KMS-11 (cell line): ENCODE data around the gene TCTN2.

Source experiments
- H2AFZ ChIP-seq: fragments of 200-600 bp; sonication (generic); 2 replicates; pipeline ENCODE4 v1.6.1; 2016; ENCODE audit warnings: antibody characterized with exemption, mixed run types, low read depth
- H3K27ac ChIP-seq: fragments of 200-600 bp; sonication (generic); 2 replicates; pipeline ENCODE4 v1.6.1; 2016; ENCODE audit warnings: mild to moderate bottlenecking, mixed run types
- H3K27me3 ChIP-seq: fragments of 200-600 bp; sonication (generic); 2 replicates; pipeline ENCODE4 v1.6.1; 2017; ENCODE audit warnings: mild to moderate bottlenecking, low read depth, mixed run types, moderate library complexity; ENCODE audit not compliant: insufficient read depth
- H3K36me3 ChIP-seq: fragments of 200-600 bp; sonication (generic); 2 replicates; pipeline ENCODE4 v1.6.1; 2017; ENCODE audit warnings: mild to moderate bottlenecking, mixed run types; ENCODE audit not compliant: insufficient read depth
- H3K4me1 ChIP-seq: fragments of 200-600 bp; sonication (generic); 2 replicates; pipeline ENCODE4 v1.6.1; 2016; ENCODE audit warnings: mild to moderate bottlenecking, low read depth, mixed run types; ENCODE audit not compliant: poor library complexity, severe bottlenecking
- H3K4me2 ChIP-seq: fragments of 200-600 bp; sonication (generic); 2 replicates; pipeline ENCODE4 v1.7.0; 2016; ENCODE audit warnings: mild to moderate bottlenecking, mixed run types
- H3K4me3 ChIP-seq: fragments of 200-600 bp; sonication (generic); IDR thresholded peaks from 2 replicates; pipeline ENCODE4 v1.6.1; 2017; ENCODE audit warnings: low read depth, low read length, mixed read lengths; ENCODE audit not compliant: insufficient read depth
- H3K79me2 ChIP-seq: fragments of 200-600 bp; sonication (generic); 2 replicates; pipeline ENCODE4 v1.6.1; 2016; ENCODE audit warnings: low read depth, mixed run types; ENCODE audit not compliant: insufficient read depth
- H3K9ac ChIP-seq: fragments of 200-600 bp; sonication (generic); 2 replicates; pipeline ENCODE4 v1.6.1; 2016; ENCODE audit warnings: mild to moderate bottlenecking, mixed run types
- H4K20me1 ChIP-seq: fragments of 200-600 bp; sonication (generic); 2 replicates; pipeline ENCODE4 v1.6.1; 2016; ENCODE audit warnings: mild to moderate bottlenecking, mixed run types; ENCODE audit not compliant: insufficient read depth
- CTCF ChIP-seq: fragments of 200-600 bp; sonication (generic); conservative IDR thresholded peaks from 2 replicates; pipeline ENCODE4 v1.6.1; 2017; ENCODE audit warnings: low read depth, mild to moderate bottlenecking, antibody characterized with exemption, low read length, moderate library complexity, mixed read lengths

The TCTN2 gene

DNA sequence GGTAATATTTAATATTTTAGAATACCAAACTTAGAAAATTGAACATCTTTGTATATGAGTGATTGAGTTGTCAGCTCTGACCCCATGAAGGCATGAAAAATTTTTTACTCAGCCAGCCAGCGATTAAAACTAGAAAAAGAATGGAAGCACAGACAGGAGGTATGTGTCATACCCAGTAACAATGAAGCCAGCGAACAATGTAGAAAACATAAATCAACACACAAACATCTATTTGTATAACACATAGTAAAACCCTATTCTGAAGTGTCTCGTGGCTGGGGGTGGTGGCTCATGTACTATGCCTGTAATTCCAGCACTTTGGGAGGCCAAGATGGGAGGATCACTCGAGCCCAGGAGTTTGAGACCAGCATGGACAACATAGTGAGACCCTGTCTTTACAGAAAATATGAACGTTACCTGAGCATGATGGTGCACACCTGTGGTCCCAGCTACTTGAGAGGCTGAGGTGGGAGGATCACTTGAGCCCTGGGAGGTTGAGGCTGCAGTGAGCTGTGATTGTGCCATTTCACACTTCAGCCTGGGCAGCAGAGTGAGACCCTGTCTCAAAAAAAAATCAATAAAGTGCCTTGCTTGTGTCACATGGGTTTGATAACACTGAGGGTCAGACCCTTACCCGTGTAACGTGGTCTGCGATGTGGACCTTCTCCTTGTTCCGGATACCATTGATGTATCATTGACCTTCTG lies 5.9 kb downstream of the TCTN2 start:
- Histone ChIP-seq H3K4me1 (no peaks in the 10 kb centered on the region), H3K4me3 (no peak overlapping the region), H2AFZ (no peak overlapping the region), H3K27me3 (no peaks in the 10 kb centered on the region), H3K79me2 (no peaks in the 10 kb centered on the region), H3K4me2 (no peak overlapping the region), H4K20me1 (no peaks in the 10 kb centered on the region), H3K36me3 (no peaks in the 10 kb centered on the region), H3K9ac (no peak overlapping the region), H3K27ac (no peak overlapping the region)
- TF ChIP-seq CTCF, result no peak

DNA sequence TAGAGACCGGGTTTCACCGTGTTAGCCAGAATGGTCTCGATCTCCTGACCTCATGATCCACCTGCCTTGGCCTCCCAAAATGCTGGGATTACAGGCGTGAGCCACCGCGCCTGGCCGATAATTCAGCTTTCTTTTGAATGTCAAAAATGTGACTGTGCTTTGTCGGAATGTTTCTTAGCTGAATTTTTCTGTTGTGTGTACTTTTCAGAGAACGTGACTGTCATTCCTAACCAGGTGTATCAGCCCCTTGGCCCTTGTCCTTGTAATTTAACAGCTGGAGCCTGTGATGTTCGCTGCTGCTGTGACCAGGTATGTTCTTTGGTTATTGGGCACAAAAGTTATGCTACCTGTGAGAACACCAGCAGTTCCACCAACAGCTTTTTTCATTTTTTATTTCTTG lies 8.1 kb downstream of the TCTN2 start:
- Histone ChIP-seq H3K79me2 (no peaks in the 10 kb centered on the region), H3K4me3 (no peak overlapping the region), H3K36me3 (no peaks in the 10 kb centered on the region), H3K4me1 (no peaks in the 10 kb centered on the region), H3K27ac (no peak overlapping the region), H4K20me1 (no peaks in the 10 kb centered on the region), H3K4me2 (no peak overlapping the region), H2AFZ (no peak overlapping the region), H3K27me3 (no peaks in the 10 kb centered on the region), H3K9ac (no peak overlapping the region)
- TF ChIP-seq CTCF, result no peak

DNA sequence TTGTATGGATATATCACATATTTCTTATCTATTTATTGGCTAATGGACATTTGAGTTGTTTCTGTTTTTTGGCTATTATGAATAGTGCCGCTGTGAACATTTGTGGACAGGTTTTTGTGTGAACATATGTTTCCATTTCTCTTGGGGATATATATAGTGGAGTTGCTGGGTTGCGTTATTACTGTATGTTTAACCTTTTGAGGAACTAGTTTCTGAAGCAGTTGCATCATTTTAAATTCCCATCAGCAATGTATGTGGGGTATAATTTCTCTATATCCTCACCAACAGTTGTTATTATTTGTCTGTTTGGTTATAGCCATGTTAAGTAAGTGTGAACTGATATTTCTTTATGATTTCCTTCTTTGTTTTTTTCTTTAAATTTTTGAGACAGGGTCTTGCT lies 10.7 kb downstream of the TCTN2 start:
- no peaks in the 10 kb centered on the region for H3K4me1 ChIP-seq
- no peak overlapping the region for H3K27ac ChIP-seq
- no peaks in the 10 kb centered on the region for H3K79me2 ChIP-seq
- H3K4me3 ChIP-seq, result no peak overlapping the region
- H3K36me3 ChIP-seq, result no peaks in the 10 kb centered on the region
- no peaks in the 10 kb centered on the region for H3K27me3 ChIP-seq
- H3K9ac ChIP-seq, result no peak overlapping the region
- TF ChIP-seq CTCF, result no peak
- no peak overlapping the region for H2AFZ ChIP-seq
- H4K20me1 ChIP-seq, result no peaks in the 10 kb centered on the region
- no peak overlapping the region for H3K4me2 ChIP-seq

DNA sequence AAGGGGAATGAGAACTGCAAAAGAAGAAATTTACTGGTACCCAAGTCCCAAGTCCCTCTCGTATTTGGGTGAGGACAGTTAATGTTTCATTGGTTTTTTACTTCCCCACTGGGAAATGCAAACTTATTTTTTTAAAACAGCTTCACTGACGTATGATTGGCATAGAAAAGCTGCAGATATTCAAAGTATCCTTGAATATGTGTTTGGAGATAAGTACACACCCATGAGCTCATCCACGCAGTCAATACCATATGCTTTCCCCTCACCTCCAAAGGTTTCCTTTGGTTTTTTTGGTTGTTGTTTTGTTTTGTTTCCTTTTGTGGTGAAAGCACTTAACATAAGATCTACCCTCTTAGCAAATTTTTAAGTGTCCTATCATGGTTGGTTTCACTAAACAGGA lies 13.1 kb downstream of the TCTN2 start:
- Histone ChIP-seq H2AFZ (no peak overlapping the region), H3K79me2 (no peaks in the 10 kb centered on the region), H4K20me1 (no peaks in the 10 kb centered on the region), H3K4me3 (no peak overlapping the region), H3K36me3 (no peaks in the 10 kb centered on the region), H3K27me3 (no peaks in the 10 kb centered on the region), H3K27ac (no peak overlapping the region), H3K9ac (no peak overlapping the region), H3K4me2 (no peak overlapping the region), H3K4me1 (no peaks in the 10 kb centered on the region)
- no peak for TF ChIP-seq CTCF
